ENCODE data around the gene USP49. TPM values are rescaled to one million over a fixed set of nuclear protein-coding genes. Genes with fewer than 3 reads are reported as not detected.
A peak's percentile ranks its signal among the peaks of the same experiment; 100 is the strongest.

Gene USP49
- total RNA-seq, 3 donors from 2014 or later (not counting 1 experiment from before 2014, with no cell fraction given) = 6.4 to 15.1 (median 11.5) TPM

DNA sequence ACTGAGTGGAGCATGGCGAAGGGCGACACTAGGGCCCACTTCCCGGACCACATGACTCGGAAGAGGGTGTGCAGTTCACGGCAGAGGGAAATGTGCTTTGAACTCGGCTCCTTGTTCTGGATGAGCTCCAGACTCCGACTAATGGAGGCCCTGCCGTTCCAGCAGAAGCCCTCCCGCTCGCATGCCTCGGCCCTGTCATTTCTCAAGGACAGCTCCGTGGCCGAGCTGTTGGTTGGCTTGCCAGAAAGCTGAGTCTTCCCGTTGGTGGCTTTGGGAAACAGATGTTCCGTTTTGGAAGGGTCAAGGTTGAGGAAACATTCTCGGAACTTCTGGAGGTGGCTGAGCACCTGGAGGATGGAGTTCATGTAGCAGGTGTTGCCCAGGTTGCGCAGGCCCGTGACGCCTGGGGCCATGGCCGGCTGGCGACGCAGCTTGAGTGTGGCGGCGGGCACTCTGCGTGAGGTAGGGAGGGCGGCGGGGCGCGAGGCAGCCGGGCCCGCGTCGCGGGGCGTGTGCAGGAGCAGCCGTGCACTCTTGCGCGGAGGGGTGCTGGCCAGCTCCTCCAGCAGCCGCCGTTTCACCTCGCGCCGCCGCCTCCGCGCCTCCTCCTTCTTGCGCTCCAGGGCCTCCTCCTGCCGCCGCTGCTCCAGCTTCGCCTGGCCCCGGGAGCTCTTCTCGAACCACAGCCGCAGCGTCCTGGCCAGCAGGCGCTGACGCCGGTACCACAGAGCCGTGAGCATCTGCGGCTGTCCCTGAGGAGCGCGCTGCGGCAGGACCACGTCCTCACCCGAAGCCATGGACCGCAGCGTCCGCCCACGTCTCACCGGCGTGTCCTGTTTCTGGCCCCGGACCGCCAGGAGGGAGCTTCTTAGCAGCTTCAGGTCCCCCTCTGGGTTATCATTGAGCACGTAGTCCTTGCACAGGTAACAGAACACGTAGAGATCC, 89.1 kb downstream of the USP49 start:
- no peaks in the 10 kb centered on the region for H3K9me3 Mint-ChIP-seq
- H3K36me3 Mint-ChIP-seq = no peaks in the 10 kb centered on the region
- 97% methylated on average over 74 of the region's 74 CpGs for WGBS (ENCODE audit: insufficient coverage)
- DNase-seq = no peak
- H3K36me3 ChIP-seq (ENCODE audit: control insufficient read depth, insufficient read depth, low read length) = peaks cover 5% of the 10 kb centered on the region
- no peak for ATAC-seq
- H3K4me1 Mint-ChIP-seq = no peaks in the 10 kb centered on the region
- H3K27me3 ChIP-seq (ENCODE audit: control insufficient read depth, insufficient read depth, low read length) = no peaks in the 10 kb centered on the region
- H3K27ac ChIP-seq (ENCODE audit: low read length) = no peak overlapping the region
- H3K4me3 ChIP-seq (ENCODE audit: low read length) = no peak overlapping the region
- no peaks in the 10 kb centered on the region for H3K9me3 ChIP-seq (ENCODE audit: control insufficient read depth, insufficient read depth, low read length)
- no peak overlapping the region for H3K4me3 Mint-ChIP-seq
- no peaks in the 10 kb centered on the region for H3K4me1 ChIP-seq (ENCODE audit: control insufficient read depth, insufficient read depth, low read length)
- intact Hi-C loops (cut with micrococcal nuclease) = no loop called here
- H3K27me3 Mint-ChIP-seq (ENCODE audit: low read depth in 2 of 2) = no peaks in the 10 kb centered on the region
- no peak overlapping the region for H3K27ac Mint-ChIP-seq
- TF ChIP-seq, protein P1, sequence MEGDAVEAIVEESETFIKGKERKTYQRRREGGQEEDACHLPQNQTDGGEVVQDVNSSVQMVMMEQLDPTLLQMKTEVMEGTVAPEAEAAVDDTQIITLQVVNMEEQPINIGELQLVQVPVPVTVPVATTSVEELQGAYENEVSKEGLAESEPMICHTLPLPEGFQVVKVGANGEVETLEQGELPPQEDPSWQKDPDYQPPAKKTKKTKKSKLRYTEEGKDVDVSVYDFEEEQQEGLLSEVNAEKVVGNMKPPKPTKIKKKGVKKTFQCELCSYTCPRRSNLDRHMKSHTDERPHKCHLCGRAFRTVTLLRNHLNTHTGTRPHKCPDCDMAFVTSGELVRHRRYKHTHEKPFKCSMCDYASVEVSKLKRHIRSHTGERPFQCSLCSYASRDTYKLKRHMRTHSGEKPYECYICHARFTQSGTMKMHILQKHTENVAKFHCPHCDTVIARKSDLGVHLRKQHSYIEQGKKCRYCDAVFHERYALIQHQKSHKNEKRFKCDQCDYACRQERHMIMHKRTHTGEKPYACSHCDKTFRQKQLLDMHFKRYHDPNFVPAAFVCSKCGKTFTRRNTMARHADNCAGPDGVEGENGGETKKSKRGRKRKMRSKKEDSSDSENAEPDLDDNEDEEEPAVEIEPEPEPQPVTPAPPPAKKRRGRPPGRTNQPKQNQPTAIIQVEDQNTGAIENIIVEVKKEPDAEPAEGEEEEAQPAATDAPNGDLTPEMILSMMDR (IDR thresholded peaks at IDR 0.05) = no peak

DNA sequence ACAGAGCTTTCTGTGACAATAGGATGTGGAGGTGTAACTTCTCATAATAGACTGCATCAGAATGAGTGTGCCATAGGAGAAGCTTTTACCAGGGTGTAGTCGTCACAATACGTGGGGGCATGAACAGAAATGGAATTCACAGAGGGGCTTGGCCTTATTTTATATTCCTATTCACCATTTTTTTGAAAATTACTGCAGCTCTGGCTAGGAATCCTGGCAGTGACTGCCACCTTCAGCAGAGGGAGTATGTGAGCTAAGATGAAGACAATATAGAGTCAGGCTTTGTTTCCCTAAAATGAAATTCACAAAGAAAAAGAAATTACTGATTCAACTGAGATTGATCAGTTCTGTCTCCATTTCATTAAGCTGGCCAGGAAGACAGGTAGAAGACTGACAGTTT, 93.8 kb downstream of the USP49 start:
- TF ChIP-seq, protein P1 (IDR thresholded peaks at IDR 0.05) = no peak
- no peaks in the 10 kb centered on the region for H3K36me3 Mint-ChIP-seq
- 81% methylated on average over 2 of the region's 2 CpGs for WGBS (ENCODE audit: insufficient coverage)
- H3K36me3 ChIP-seq (ENCODE audit: control insufficient read depth, insufficient read depth, low read length) = peaks cover 6% of the 10 kb centered on the region
- DNase-seq (peak in 1 of 2 donors; percentile 19), ATAC-seq (no peak)
- H3K4me1 Mint-ChIP-seq = no peaks in the 10 kb centered on the region
- no peaks in the 10 kb centered on the region for H3K9me3 ChIP-seq (ENCODE audit: control insufficient read depth, insufficient read depth, low read length)
- no peaks in the 10 kb centered on the region for H3K4me1 ChIP-seq (ENCODE audit: control insufficient read depth, insufficient read depth, low read length)
- H3K4me3 ChIP-seq (ENCODE audit: low read length) = no peak overlapping the region
- intact Hi-C loops (cut with micrococcal nuclease) = no loop called here
- no peaks in the 10 kb centered on the region for H3K9me3 Mint-ChIP-seq
- no peaks in the 10 kb centered on the region for H3K27me3 ChIP-seq (ENCODE audit: control insufficient read depth, insufficient read depth, low read length)
- H3K27me3 Mint-ChIP-seq (ENCODE audit: low read depth in 2 of 2) = no peaks in the 10 kb centered on the region
- H3K27ac Mint-ChIP-seq = no peak overlapping the region
- no peak overlapping the region for H3K4me3 Mint-ChIP-seq
- H3K27ac ChIP-seq (ENCODE audit: low read length) = no peak overlapping the region

DNA sequence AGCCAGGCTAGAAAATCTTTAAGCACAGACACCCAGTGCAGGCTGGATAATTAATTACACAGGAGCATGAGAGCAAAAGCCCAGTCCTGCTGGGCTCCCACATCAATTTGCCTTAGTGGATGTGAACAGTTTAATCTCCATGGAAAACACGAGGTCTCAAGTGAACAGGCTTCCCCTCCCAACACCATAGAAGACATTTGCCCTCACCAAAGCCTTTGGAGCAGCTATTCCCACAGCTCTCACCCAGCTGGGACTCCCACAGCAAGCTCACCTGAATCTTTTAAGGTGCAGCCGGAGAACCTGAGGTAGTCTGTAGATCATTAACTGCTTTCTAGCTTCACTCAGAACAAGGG, 95.6 kb downstream of the USP49 start:
- H3K27ac Mint-ChIP-seq = no peak overlapping the region
- intact Hi-C loops (cut with micrococcal nuclease) = no loop called here
- no peaks in the 10 kb centered on the region for H3K36me3 Mint-ChIP-seq
- no peaks in the 10 kb centered on the region for H3K4me1 Mint-ChIP-seq
- TF ChIP-seq, protein P1 (IDR thresholded peaks at IDR 0.05) = no peak
- Histone ChIP-seq H3K4me1 (ENCODE audit: control insufficient read depth, insufficient read depth, low read length) (no peaks in the 10 kb centered on the region), H3K4me3 (ENCODE audit: low read length) (no peak overlapping the region), H3K27me3 (ENCODE audit: control insufficient read depth, insufficient read depth, low read length) (no peaks in the 10 kb centered on the region), H3K9me3 (ENCODE audit: control insufficient read depth, insufficient read depth, low read length) (no peaks in the 10 kb centered on the region), H3K27ac (ENCODE audit: low read length) (no peak overlapping the region), H3K36me3 (ENCODE audit: control insufficient read depth, insufficient read depth, low read length) (peaks cover 6% of the 10 kb centered on the region)
- DNase-seq = no peak
- H3K9me3 Mint-ChIP-seq = no peaks in the 10 kb centered on the region
- H3K4me3 Mint-ChIP-seq = no peak overlapping the region
- WGBS (ENCODE audit: insufficient coverage) = 93% methylated on average over 2 of the region's 2 CpGs
- no peak for ATAC-seq
- no peaks in the 10 kb centered on the region for H3K27me3 Mint-ChIP-seq (ENCODE audit: low read depth in 2 of 2)

All from natural killer cell (primary cell).